Coronary artery (tissue), 2 donors: ENCODE data around the gene MCRS1.
A peak's percentile ranks its signal among the peaks of the same experiment; 100 is the strongest.

Experiments used
- DNase-seq: peaks from one replicate; pipeline ENCODE4 v3.0.0-alpha.2; 2017; ENCODE audit warnings: low spot score
- H3K27ac ChIP-seq, 2 donors: fragments of 200-600 bp; sonication (generic); one replicate each; pipeline ENCODE4 v1.5.1; 2016 to 2019
- H3K4me3 ChIP-seq: fragments of 200-600 bp; sonication (generic); 2 replicates; pipeline ENCODE4 v1.5.1; 2016; ENCODE audit warnings: mild to moderate bottlenecking, moderate library complexity
- TF ChIP-seq, protein P1 (sequence below): fragments of 200-600 bp; sonication (generic); IDR thresholded peaks from one replicate; pipeline ENCODE4 v1.5.1; 2019; ENCODE audit warnings: antibody characterized with exemption

The MCRS1 gene

DNA sequence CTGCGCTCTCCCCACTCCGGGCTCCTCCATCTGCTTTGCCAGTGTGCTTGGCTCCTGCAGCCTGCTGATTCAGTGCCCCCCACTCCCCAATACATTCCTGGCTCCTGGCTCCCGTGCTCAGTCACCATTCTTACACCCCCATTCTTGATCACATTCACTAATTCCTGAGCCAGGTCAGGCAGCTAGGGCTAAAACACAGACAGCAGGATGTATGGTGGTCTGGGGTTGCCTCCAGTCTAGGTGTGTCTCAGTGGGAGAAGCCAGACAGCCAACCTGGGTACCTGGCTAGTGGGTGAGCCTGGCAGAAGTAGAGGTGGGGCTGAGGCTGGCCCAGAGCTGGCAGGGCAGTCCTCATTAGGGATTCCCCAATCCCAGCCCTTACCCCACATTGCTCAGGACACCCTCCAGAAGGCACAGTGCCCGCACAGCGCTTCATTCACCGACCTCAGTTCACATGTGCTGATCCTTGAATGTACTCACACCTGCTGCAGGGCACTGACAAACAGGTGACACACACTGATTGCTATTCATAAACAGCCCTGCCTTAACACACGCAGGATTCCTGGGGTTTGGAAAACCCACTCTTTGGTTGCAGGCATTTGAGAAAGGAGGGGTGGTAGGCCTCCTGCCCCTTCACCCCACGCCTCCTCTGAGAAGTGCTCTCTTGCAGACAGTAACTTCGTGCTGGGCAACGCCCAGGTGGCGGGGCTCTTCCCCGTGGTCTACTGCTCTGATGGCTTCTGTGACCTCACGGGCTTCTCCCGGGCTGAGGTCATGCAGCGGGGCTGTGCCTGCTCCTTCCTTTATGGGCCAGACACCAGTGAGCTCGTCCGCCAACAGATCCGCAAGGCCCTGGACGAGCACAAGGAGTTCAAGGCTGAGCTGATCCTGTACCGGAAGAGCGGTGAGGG, 27.5 kb downstream of the MCRS1 start:
- no peak overlapping the region for H3K27ac ChIP-seq
- no peak overlapping the region for H3K4me3 ChIP-seq
- peak; percentile 35 for DNase-seq
- TF ChIP-seq, protein P1, sequence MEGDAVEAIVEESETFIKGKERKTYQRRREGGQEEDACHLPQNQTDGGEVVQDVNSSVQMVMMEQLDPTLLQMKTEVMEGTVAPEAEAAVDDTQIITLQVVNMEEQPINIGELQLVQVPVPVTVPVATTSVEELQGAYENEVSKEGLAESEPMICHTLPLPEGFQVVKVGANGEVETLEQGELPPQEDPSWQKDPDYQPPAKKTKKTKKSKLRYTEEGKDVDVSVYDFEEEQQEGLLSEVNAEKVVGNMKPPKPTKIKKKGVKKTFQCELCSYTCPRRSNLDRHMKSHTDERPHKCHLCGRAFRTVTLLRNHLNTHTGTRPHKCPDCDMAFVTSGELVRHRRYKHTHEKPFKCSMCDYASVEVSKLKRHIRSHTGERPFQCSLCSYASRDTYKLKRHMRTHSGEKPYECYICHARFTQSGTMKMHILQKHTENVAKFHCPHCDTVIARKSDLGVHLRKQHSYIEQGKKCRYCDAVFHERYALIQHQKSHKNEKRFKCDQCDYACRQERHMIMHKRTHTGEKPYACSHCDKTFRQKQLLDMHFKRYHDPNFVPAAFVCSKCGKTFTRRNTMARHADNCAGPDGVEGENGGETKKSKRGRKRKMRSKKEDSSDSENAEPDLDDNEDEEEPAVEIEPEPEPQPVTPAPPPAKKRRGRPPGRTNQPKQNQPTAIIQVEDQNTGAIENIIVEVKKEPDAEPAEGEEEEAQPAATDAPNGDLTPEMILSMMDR = no peak

DNA sequence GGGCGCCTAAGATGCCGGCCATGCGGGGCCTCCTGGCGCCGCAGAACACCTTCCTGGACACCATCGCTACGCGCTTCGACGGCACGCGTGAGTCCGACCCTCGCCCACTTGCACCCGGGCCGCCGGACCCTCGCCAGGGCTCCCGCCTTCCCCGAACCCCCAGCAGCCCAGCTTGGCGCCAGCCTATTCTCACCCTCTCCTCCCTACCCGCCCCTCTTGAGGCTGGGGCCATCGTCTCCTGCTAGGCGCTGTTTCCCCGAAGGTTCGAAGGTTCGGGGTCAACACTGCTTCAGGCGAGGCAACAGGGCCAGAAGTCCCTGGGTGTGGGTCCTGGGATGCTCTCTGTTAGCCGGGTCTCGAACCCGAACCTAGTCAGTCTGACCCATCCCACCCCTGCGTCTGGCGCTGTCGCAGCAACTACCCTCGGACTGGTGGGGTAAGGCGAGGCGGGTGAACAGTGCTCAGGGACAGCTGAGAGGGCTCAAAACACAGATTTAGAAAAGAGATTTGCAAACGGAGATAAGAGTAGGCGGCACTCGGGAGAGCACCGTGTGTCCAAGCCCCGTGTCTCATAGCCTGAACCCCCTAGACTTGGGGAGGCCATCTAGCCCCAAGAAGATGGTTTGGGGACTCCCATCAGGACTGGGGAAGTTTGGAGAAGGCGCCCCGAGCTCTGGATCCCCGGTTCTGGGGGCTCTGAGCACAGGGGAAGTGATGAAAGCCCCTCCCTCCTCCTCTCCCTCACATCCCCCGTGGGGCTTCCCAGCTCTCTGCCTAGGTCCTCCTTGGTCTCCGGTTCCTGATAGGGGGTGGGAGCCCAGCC, 28.3 kb downstream of the MCRS1 start:
- no peak overlapping the region for H3K27ac ChIP-seq
- peak overlapping the region; percentile 73 for H3K4me3 ChIP-seq
- DNase-seq = peak; percentile 57
- TF ChIP-seq, protein P1 = no peak

DNA sequence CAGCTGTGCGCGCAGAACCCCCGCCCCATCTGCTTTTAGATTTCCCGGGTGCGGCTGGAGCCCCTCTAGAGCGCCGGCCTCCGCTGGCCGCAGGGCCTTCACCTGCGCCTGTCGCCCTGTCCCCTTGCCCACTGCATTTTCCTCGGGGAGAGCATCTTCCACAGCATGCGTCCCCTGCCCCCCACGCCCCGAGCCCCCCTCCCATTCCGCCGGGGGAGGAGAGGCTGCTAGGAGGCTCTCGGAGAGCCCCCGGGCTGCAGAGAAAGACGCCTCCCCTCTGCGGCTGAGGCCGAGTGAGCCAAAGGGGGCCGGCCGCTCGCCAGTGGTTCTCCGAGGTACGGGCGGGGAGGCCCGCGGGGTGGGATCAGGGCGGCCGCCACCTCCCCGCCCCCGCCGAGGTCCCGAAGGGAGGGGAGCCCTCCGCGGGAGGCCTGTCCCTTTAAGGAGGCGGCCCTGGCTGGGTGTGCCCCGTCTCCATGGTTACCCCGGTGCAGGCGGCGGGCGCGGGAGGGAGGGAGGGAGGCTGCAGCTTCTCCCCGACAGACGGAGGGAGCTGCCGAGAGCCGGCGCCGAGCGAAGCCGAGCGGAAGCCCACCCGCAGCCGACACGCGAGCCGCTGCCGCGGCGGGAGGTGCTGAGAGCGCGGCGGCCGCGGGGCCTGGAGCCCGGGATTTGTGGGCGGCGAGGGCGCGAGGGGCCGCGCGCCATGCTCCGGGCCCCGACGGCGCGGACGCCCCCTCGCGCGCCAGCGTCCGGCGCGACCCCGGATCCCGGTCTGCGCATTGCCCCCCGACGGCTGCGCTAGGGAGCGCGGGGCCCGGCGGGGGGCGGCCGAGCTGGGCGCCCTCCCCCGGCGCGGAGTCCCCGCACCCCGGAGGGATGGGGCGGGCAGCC, 29.2 kb downstream of the MCRS1 start, which contains the start of gene KCNH3:
Gene KCNH3 (plus strand): TSS at position 521 of the 894 bp plus-strand sequence. CDS start 387 bp downstream, outside the sequence.
- peak within 1 kb of the TSS; percentile 73 for H3K4me3 ChIP-seq
- H3K27ac ChIP-seq = no peak within 1 kb of the TSS
- TF ChIP-seq, protein P1 = no peak
- DNase-seq = peak; percentile 82

DNA sequence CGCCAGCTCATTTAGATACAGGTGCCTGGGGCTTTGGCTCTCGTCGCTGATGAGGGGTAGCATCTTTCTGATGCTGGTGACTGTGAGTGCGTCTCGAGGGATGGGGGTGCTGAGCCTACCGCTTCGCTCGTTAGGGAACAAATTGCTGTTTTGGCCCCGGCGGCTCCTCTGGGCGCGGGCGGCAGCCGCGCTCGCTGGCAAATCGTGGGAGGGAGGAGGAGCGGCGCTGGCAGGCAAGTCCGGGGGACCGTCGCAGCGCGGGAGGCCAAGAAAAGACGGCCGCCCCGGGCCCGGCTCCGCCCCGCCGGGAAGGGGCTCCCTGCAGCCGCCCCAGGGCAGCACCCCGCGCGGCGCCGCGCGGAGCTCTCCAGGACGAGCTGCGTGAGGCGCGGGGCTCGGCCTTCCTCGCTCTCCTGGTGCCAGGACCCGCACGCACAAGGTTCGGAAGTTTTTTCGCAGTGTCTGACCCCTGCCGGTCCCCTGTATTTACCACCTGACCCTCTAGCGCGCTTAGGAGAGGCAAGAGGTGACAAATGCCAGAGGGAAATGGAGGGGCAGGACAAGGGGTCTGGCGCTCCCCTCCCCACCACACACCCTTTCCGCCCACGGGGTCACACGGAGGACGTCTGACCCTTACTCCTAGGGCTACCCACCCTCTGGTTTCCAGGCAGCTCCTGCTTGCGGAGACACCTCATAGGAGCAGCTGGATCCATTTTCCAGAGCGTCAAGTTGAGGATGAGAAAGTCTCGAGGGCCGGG, 30.0 kb downstream of the MCRS1 start:
- peak; percentile 71 for DNase-seq
- TF ChIP-seq, protein P1 = no peak
- H3K4me3 ChIP-seq = peak overlapping the region; percentile 73
- no peak overlapping the region for H3K27ac ChIP-seq

DNA sequence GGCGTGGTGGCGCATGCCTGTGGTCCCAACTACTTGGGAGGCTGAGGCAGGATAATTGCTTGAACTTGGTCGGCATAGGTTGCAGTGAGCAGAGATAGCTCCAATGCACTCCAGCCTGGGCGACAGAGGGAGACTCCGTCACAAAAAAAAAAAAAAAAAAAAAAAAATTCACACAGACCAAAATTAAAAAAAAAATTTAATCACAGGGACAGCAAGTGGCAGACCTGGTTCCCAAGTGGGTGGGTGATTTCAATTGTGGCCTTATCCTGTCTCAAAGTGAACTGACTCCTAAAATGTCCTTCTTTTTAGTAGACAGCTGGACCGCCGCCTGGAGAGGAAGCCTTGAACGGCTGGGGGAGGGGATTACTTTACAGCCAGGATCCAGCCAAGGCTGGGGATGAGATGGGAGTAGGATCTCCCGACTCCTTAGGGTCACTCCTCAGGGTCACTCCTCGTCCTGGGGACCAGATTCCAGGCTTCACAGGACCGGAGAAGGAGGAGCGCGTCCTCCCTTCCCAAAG, 30.7 kb downstream of the MCRS1 start:
- no peak overlapping the region for H3K27ac ChIP-seq
- peak overlapping the region; percentile 73 for H3K4me3 ChIP-seq
- DNase-seq = peak; percentile 47
- TF ChIP-seq, protein P1 = no peak
